ENCODE data around the gene CSNK1G1. TPM values are rescaled to one million over a fixed set of nuclear protein-coding genes. Genes with fewer than 3 reads are reported as not detected.

The CSNK1G1 gene
- total RNA-seq, 1 donor from 2014 or later = 6.3 TPM

DNA sequence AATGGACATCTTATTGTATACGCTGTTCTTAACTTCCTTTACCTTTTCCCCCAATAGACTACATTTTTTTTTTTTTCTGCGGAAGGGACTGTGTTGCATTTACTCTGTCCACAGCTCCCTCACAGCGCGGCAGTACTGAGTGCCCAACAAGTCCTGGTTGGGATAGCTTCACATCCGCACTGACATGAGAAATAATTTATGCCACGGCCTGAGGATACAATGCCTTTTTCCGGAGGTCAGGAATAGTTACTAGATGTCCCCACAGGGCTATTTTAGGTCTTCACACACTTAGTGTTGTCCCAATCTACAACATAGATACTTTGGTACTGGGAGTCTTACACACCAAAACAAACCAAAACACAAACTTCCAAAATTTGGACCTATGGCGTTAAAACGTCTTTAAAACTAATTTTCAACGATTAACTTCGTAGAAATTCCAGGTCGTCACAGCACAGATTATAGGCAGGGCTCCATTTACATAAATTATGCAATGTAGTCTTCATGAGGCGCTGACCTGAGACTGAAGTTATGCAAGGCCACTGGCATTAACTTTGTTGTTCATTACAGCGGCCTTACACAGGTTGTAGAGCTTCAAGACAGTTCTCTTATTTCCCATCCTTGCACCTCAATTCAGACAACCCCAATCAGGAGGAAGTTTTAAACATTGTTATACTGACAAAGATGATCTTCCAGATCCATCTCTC lies 192.2 kb downstream of the CSNK1G1 start:
- no peaks in the 10 kb centered on the region for H3K9me3 ChIP-seq (replicated peaks)
- intact Hi-C loops (cut with micrococcal nuclease) = no loop called here
- TF ChIP-seq, protein P1, sequence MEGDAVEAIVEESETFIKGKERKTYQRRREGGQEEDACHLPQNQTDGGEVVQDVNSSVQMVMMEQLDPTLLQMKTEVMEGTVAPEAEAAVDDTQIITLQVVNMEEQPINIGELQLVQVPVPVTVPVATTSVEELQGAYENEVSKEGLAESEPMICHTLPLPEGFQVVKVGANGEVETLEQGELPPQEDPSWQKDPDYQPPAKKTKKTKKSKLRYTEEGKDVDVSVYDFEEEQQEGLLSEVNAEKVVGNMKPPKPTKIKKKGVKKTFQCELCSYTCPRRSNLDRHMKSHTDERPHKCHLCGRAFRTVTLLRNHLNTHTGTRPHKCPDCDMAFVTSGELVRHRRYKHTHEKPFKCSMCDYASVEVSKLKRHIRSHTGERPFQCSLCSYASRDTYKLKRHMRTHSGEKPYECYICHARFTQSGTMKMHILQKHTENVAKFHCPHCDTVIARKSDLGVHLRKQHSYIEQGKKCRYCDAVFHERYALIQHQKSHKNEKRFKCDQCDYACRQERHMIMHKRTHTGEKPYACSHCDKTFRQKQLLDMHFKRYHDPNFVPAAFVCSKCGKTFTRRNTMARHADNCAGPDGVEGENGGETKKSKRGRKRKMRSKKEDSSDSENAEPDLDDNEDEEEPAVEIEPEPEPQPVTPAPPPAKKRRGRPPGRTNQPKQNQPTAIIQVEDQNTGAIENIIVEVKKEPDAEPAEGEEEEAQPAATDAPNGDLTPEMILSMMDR (IDR thresholded peaks at IDR 0.05; ENCODE audit: borderline replicate concordance) = no peak
- peaks cover 31% of the 10 kb centered on the region for H3K36me3 ChIP-seq
- H3K4me1 ChIP-seq = peaks cover 50% of the 10 kb centered on the region
- peak overlapping the region; percentile 94 for H3K27ac ChIP-seq (replicated peaks)
- peak overlapping the region; percentile 89 for H3K4me3 ChIP-seq
- DNase-seq = no peak
- no peaks in the 10 kb centered on the region for H3K27me3 ChIP-seq (ENCODE audit: low read depth)

DNA sequence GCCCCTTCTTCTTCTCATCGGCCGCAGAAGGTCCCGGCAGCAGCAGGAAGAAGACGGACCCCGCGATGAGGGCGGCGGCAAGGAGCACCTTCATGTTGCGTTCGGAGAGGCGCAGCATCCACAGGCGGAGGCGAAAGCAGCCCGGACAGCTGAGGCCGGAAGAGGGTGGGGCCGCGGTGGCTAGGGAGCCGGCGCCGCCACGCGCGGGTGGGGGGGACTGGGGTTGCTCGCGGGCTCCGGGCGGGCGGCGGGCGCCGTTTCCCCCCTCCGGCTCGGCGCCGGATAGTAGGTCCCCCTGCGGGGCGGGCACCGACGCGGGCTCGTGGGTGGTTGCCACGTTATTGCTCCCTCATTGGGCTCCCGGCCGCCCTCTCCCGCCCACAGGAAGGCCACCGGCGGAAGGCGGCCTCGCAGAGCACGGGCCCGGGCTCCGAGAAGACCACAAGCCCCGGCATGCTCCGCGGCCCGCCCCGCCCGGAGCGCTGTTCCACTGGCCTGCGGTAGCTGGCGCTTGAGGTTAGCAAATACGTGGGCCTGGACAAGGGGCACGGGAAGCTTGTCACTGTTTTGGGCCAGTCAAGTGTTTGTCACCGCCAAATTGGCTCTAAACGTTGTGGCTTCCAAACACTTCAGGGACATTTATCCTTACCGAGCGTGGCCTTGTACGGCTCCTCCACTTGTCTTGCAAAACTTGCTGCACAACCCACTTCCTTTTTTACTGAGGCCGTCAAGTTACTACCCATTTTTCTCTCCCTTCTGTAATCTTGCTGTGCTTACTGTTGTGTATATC lies 192.9 kb downstream of the CSNK1G1 start, which contains the start of gene PPIB:
PPIB (minus strand) TSS at position 154 of the 790 bp plus-strand sequence; CDS start at position 118, 36 bp downstream.
- peaks cover 57% of the 10 kb centered on the region for H3K4me1 ChIP-seq
- TF ChIP-seq, protein P1 (IDR thresholded peaks at IDR 0.05; ENCODE audit: borderline replicate concordance) = peak; percentile 56
- H3K4me3 ChIP-seq = peak within 1 kb of the TSS; percentile 89
- no peaks in the 10 kb centered on the region for H3K9me3 ChIP-seq (replicated peaks)
- peak; percentile 98 for DNase-seq
- H3K27ac ChIP-seq (replicated peaks) = peak within 1 kb of the TSS; percentile 94
- H3K36me3 ChIP-seq = peaks cover 39% of the 10 kb centered on the region
- no peaks in the 10 kb centered on the region for H3K27me3 ChIP-seq (ENCODE audit: low read depth)
- intact Hi-C loops (cut with micrococcal nuclease) = no loop called here

GRCh38 chr15:64162478-64162868 lies 193.5 kb downstream of the CSNK1G1 start:
- no peak for DNase-seq
- TF ChIP-seq, protein P1 (IDR thresholded peaks at IDR 0.05; ENCODE audit: borderline replicate concordance) = no peak

DNA sequence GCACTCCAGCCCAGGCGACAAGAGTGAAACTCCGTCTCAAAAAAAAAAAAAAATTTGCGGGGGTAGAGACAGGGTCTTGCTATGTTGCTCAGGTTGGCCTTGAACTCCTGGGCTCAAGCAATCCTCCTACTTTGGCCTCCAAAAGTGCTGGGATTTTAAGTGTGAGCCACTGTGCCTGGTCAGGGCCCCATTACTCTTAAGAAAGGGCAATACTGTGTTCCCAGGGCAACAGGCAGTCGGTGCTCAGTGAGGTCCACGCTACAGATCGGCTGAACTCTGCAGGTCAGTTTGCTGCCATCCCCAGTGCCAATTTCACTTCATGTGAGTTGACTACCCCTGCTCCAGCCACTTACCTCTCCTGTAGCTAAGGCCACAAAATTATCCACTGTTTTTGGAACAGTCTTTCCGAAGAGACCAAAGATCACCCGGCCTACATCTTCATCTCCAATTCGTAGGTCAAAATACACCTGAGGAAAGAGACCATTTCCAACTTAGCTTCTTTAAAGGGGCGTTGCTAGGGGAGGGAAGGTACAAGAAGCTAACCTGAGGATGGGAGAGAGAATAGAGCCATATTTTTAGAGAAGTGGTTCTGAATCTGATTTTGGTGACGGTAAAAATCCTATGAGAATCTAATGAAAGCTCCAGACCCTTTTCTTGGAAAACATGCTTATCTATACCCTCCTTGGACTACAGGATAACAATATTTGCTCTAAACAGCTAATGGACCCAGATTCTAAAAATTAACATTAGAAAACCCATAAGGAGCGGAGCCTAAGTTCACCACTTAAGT lies 194.1 kb downstream of the CSNK1G1 start:
- Histone ChIP-seq H3K4me3 (peak overlapping the region; percentile 89), H3K27ac (replicated peaks) (peak overlapping the region; percentile 94), H3K36me3 (peaks cover 50% of the 10 kb centered on the region), H3K4me1 (peaks cover 69% of the 10 kb centered on the region), H3K27me3 (ENCODE audit: low read depth) (no peaks in the 10 kb centered on the region), H3K9me3 (replicated peaks) (no peaks in the 10 kb centered on the region)
- TF ChIP-seq, protein P1 (IDR thresholded peaks at IDR 0.05; ENCODE audit: borderline replicate concordance) = no peak
- no peak for DNase-seq
- intact Hi-C loops (cut with micrococcal nuclease) = no loop called here

More at GRCh38 chr15:64162478-64162868, 193.5 kb downstream of the CSNK1G1 start:
- Histone ChIP-seq H3K4me3 (peak overlapping the region; percentile 89), H3K27ac (replicated peaks) (peak overlapping the region; percentile 94), H3K9me3 (replicated peaks) (no peaks in the 10 kb centered on the region), H3K27me3 (ENCODE audit: low read depth) (no peaks in the 10 kb centered on the region), H3K4me1 (peaks cover 63% of the 10 kb centered on the region), H3K36me3 (peaks cover 45% of the 10 kb centered on the region)
- intact Hi-C loops (cut with micrococcal nuclease) = no loop called here
